Stimulated activated CD4-positive, alpha-beta T cell treated with anti-CD3 and anti-CD28 coated beads, TNF-alpha, amount 100 ng/mL, for 4 hours (primary cell): ENCODE data around the gene LIME1.

Experiments
- DNase-seq, 3 experiments: peaks; one replicate each; pipeline ENCODE4 v3.0.0-alpha.2; 2020; ENCODE audit warnings: low read depth in 3 of 3

Gene LIME1

GRCh38 chr20:63735859-63736718 is at the start of gene LIME1:
Gene LIME1 (plus strand): TSS chr20:63736664. CDS start chr20:63737550, 886 bp downstream.
- peak in 2 of 3 experiments; percentile 51 to 61 for DNase-seq

GRCh38 chr20:63687419-63688178 is 48.9 kb upstream of the LIME1 start:
- DNase-seq = no peak

GRCh38 chr20:63688228-63689045 is 48.0 kb upstream of the LIME1 start:
- no peak for DNase-seq

GRCh38 chr20:63689046-63690002 is 47.1 kb upstream of the LIME1 start:
- DNase-seq = no peak

GRCh38 chr20:63690003-63690897 is 46.2 kb upstream of the LIME1 start:
- DNase-seq = no peak

GRCh38 chr20:63690898-63691710 is 45.4 kb upstream of the LIME1 start:
- no peak for DNase-seq

GRCh38 chr20:63691711-63692435 is 44.6 kb upstream of the LIME1 start:
- no peak for DNase-seq

- no peak for DNase-seq
Observed at GRCh38 chr20:63692436-63693082, 43.9 kb upstream of the LIME1 start.

GRCh38 chr20:63693083-63693732 is 43.3 kb upstream of the LIME1 start:
- no peak for DNase-seq

- DNase-seq = no peak
Observed at GRCh38 chr20:63693733-63694583, 42.5 kb upstream of the LIME1 start.

GRCh38 chr20:63694584-63695423 is 41.7 kb upstream of the LIME1 start:
- DNase-seq = no peak

- no peak for DNase-seq
Observed at GRCh38 chr20:63695424-63696305, 40.8 kb upstream of the LIME1 start.

- DNase-seq = no peak
Observed at GRCh38 chr20:63696306-63696627, 40.2 kb upstream of the LIME1 start.

- DNase-seq = no peak
Observed at GRCh38 chr20:63696628-63697356, 39.7 kb upstream of the LIME1 start, which contains the start of gene TNFRSF6B. Gene TNFRSF6B (plus strand): TSS chr20:63696652. CDS start chr20:63696768, 116 bp downstream.
